Left kidney (tissue), 2 donors: ENCODE measurements around the gene ORAI3. TPM values are rescaled to one million over a fixed set of nuclear protein-coding genes. Genes with fewer than 3 reads are reported as not detected.
"Not testable (repeated sequence)": the region's sequence is repeated elsewhere in the genome, so short reads cannot be mapped to it uniquely, and the experiment has no call there.

ENCODE experiments used
- DNase-seq: peaks from one replicate; pipeline ENCODE4 v3.0.0-alpha.2; 2013
- polyA plus RNA-seq: library from polyadenylated mRNA; unstranded; fragments of 120-200 nt; gene quantifications from one replicate; pipeline ENCODE4 v1.2.1, GENCODE V29; 2013; ENCODE audit not compliant: insufficient read length

Gene ORAI3
- polyA plus RNA-seq, 1 donor, result 17.2 TPM

DNA sequence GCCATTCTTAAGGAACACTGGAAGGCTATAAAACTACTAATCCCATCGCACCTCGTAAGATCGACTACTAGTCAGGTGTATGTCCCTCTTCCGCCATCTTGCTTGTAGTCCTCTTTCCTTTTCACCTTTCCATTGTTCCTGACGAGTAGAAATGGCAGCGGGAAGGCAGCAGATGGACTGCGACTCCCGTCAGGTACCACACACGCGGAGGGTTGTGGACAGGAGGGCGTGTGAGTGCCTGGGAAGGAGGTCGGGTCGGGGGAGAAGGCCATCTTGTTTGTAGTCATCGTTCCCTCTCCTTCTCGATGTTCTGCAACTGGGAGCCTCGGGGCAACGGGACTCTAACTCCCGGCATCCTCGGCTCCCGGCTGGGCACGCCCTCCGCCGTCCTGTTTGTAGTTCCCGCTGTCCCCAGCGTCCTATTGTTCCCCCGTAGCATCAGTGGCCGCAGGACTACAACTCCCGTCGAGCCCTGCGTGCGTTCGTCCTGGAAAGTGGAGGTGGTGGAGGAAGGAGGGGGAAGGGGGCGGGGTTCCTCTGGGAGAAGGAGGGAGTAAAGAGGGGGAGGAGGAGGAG, 25.8 kb upstream of the ORAI3 start:
- peak; percentile 100 for DNase-seq

DNA sequence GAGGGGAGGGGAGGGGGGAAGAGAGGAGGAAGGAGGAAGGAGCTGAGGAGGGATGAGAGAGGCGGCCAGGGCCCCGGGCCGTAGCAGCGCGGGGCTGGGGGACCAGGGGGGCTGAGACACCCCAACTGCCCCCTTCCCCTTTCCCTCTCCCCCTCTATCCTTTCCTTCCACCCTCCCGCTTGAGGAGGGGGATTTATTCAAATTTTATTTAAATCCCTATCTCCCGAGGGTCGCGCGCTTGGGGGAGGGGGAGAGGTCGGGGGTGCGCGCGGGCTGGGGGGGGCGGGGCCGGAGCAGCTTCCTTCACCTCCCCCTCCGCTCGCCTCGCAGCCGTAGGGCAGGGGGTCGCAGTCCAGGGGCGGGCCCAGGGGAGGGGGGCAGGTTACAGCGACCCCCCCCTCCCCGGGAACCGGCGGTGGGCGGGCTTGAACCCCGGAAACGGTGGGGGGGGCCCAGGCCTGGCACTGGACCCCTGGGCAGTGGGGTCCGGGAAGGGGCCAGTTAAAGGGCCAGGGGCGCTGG, 25.3 kb upstream of the ORAI3 start, which contains the start of gene FBXL19:
Gene FBXL19 (plus strand): TSS at position 19 of the 522 bp plus-strand sequence. CDS start 2,183 bp downstream, outside the sequence.
- peak; percentile 59 for DNase-seq

DNA sequence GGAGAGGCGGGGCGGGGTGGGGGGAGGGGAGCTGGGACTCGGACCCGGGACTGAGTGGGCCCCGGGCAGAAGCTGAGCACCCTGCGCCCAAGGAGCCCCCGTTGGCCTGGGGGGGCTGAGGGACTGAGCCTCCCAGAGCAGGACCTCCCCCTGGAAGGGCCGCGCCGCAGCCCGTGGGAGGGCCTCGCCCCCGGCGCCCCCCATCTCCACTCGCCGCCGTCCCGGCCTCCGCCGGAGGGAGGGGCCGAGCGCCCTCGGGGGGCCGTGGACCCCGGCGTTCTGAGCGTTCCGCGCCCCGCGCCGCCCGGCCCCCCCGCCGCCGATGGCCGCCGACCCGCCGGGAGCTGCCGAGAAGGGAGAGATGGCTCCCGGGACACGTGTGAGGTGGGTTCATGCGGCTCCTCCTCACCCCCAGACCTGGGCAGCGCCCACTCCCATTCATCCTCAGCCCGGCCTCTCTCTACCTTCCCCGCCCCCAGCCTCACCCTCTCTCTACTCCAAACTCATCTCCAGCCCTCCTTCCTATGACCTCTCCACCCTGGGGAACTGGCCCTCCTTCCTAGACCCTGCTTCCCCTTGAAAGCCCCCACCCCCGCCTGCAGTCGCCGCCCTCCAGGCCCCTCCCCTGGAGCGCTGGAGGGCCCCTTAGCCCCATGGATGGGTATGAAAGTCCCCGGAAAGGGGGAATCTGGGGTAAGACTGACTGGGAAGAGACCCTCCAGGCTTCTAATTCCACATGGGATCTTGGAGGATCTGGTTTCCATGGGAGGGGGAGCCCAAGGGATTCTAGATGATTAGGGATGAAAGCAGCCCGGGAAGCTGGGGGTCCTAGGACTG, 24.6 kb upstream of the ORAI3 start:
- DNase-seq, result no peak

DNA sequence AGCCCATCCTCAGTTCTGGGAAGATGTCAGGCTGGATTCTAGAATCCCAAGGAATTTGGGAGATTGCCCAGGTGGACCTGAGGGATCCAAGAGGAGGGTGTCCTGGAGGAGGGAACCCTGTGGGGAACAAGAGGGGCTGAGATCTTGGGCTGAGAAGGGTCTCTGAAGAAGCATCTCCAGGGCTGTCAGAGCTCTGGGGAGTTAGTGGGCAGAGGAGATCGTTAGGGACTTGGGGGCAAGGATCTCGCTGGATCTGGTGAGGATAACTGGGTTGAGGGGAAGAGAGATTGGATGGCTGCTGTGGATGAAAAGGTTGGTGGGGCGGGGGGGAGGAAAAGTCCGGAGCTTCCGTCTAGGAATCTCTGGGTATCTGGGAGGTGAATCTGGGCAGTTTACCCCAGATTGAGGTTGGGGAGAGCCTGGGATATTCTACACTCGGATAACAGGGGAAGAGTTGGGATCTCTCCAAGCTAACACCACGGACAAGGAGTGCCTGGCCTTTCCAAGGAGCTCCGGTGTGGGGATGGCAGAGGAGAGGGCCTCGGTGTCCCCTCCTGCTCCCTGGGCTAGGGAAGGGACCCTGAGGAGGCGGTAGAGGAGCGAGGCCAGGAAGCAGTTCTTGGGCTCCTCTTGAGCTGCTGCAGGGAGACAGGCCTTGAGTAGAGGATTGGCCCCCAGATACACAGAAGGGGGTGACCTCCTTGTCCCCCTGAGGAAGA, 23.8 kb upstream of the ORAI3 start:
- DNase-seq, result no peak

DNA sequence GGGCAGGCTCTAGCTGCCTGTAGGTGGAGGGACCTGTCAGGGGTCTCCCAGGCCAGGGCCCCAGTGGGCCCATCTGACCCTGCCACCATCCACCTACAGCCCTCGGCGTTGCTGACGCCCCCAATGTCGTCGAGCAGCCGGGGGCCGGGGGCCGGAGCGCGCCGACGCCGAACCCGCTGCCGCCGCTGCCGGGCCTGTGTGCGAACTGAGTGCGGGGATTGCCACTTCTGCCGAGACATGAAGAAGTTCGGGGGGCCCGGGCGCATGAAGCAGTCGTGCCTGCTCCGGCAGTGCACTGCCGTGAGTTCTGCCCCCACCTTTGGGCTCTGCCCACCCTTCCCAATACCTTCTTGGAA, 23.3 kb upstream of the ORAI3 start:
- DNase-seq, result no peak

DNA sequence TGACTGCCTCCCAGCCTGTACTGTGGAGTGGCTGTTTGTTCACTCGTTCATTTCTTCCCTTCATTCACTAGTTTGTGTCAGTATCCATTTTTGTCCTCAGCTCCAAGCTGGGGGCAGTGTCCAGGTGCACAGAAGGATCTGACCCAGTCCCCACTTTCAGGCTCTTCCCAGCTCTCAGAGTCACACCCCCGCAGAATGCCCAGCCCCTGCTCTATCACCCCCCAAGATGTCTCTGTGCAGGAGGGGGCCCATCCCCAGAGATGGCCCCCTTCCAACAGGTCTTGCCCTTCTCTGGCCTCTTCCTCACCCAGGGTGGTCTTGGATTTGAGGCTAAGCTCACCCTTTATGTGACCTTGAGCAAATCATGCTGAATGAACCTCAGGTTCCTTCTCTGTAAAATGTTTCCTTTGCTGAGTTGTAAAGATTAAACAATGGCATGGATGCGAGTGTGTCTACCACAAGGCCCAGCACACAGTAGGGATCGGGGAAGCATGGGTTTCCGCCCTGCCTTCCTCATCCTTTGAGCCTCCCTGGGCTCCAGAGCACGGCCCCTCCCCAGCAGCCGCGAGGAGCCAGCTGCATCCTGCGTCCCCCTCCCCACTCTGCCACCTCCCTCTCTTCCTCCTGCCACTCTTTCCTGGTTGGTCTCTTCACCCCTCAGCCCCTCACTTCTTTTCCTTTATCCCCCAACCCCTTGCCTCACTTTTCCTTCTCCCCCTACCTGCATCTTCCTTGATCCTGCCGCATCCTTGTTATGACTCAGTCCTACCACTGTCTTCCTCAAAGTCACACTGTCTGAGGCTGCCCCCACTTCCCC, 22.7 kb upstream of the ORAI3 start:
- DNase-seq, result no peak

DNA sequence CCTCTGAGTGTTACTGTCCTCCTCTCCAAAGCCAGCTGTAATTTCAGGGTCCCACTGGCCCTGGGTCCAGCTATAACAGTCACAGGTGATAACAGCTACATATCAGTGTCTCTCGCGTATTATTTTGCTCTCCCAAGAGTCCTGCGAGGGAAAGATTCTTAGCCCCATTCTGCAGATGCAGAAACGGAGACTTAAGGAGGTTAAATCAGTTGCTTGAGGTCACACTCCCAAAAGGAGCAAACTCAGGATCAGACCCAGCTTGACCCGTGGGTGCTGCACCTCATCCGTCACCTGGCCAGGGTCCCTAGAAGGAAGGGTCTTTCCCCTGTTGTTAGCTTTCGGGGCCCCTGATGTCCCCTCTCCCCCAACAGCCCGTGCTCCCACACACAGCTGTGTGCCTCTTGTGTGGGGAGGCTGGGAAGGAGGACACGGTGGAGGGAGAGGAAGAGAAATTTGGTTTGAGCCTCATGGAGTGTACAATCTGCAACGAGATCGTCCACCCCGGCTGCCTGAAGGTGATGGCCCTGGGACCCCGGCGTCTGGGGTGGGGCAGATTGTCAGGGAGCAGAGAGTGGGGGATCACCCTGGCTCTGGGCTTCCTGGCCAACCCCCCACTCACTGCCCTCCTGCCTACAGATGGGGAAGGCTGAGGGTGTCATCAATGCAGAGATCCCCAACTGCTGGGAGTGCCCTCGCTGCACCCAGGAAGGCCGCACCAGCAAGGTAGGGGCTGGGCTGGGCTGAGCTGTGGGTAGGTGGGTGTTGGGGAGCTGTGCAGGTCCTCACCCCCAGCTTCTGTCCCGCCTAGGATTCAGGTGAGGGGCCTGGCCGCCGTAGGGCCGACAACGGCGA, 21.7 kb upstream of the ORAI3 start:
- DNase-seq, result no peak

DNA sequence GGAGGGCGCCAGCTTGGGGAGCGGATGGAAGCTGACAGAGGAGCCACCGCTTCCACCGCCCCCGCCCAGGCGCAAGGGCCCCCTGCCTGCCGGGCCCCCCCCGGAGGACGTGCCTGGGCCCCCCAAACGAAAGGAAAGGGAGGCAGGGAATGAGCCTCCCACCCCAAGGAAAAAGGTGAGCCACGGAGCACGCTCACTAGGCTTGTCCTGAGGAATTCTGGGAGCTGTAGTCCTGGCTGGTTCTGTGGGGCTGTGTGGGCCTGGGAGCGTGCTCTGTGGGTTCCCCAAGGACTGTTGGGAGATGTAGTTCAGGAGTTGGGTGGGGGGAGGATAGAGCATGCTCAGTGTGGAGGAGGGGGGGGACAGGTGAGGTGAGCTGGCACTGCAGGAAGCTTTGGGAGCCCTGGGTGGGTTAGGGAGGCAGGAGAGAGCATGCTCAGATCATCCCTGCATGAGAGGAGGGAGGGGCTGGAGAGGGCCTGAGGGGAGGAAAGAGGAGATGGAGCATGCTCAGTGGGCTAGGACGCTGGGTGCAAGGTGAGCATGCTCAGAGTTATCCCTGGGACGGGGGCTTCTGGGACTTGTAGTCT, 21.0 kb upstream of the ORAI3 start:
- peak; percentile 82 for DNase-seq

DNA sequence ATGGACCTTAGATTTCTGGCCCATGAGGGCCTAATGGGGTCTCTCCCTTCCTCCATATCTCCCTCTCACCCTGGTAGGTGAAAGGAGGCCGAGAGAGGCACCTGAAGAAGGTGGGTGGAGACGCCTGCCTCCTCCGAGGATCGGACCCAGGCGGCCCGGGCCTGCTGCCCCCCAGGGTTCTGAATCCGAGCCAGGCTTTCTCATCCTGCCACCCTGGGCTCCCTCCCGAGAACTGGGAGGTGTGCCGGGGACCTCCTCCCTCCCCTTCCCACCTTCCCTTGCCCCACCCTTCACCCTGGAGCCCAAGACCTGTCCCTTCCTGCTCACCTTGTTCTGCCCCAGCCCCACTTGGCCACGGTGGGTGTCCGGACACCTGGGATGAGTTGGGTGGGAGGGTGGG, 20.5 kb upstream of the ORAI3 start:
- DNase-seq, result no peak

DNA sequence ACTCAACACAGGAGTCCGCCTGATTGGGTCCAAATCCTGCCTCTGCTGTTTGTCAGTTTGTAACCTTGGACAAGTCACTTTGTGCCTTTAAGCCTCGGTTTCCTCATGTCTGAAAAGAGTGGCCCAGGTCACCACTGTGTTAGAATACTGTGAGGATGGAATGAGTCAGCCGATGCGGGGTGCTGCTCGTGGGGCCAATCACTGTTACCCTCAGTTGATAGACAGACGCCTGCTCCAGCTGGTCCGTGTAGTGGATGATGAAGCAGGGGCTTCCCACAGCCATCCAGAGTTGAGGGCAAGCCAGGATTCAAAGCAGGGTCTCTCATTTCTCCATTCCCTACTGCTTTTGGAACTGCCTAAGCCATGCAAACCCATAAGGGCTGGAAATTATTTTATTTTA, 19.7 kb upstream of the ORAI3 start:
- no peak for DNase-seq

DNA sequence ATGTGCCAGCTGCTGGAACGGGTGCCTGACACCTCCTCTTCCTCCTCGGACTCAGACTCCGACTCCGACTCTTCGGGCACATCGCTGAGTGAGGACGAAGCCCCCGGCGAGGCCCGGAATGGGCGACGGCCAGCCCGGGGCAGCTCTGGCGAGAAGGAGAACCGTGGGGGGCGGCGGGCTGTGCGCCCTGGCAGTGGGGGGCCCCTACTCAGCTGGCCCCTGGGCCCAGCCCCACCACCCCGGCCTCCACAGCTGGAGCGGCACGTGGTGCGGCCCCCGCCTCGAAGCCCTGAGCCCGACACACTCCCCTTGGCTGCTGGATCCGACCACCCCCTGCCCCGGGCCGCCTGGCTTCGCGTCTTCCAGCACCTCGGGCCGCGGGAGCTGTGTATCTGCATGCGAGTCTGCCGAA, 18.7 kb upstream of the ORAI3 start:
- DNase-seq, result no peak

DNA sequence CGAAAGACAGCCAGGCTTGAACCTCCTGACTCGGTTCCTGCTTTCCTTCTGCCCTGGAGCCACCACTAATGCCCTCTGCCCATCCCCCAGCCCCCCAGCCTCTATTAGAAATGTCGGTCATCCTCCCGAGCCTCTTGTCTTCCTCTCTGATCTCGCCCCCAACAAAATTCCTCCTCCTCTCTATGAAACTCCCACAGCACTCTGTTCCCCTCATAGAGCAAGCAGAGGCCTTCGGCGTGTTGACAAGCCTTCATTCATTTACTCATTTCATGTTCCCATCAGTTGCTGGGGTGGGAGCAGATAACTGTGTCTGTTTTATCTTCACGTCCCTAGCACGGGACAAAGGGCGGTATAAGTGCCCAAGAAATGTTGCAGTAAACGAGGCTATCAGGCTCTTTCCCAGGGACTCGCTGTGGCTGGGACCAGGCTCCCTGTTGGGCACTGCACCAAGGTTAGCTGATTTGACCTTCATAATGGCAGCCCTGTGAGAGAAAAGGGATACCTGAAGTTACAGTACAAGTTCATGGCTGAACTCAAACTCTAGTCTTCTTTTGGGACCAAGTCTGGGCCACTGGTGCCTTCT, 17.7 kb upstream of the ORAI3 start:
- DNase-seq, result no peak

DNA sequence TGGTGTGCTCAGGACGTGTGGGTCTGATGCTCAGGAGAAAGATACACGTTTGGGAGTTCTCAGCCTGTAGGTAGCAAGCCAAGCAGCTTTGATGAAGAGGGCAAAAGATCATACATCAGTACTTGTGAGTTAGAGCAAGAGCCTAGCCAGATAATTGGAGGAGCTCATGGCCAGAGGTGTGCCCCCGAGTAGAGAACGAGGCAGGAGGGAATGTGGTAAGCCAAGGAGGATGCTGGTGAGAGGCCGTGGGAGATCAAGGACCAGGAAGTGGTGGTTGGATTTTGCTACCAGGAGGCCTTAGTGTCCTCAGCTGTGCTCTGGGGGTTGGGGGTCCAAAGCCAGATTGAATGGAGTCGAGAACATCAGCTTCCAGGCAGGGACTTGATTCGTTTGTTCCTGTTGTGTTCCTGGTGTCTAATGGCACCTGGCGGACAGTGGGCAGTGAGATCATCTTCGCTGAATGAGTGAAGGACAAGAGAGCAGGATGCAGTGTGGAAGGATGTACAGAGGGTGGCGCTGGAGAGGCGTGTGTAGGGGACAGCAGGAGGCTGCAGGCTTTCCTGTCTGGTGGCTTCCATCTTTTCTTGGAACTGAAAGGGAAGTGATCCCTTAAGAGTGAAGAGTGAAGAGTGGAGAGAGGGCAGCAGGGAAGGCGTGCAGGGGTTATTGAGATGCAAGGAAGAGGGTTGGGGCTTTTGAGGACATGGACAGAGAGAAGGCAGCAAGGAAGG, 13.9 kb upstream of the ORAI3 start:
- no peak for DNase-seq

DNA sequence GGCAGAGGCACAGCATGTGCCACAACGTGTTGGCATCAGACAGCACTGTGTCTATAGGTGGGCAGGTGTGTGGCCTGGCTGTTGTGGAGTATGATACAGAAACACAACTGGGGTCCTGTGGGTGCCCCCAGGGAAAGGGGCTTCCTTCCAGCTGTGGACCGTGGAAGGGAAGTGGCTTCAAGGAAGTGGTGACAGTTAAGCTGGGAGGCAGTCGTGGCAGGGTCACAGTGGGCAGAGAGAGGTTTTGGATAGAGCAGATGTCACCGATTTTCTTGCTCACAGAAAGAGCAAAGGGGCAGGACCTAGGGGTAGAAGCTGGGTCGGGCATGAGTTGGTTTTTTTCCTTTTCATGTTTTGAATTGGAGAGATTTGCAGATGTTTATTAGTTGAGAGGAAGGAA, 11.2 kb upstream of the ORAI3 start:
- no peak for DNase-seq

DNA sequence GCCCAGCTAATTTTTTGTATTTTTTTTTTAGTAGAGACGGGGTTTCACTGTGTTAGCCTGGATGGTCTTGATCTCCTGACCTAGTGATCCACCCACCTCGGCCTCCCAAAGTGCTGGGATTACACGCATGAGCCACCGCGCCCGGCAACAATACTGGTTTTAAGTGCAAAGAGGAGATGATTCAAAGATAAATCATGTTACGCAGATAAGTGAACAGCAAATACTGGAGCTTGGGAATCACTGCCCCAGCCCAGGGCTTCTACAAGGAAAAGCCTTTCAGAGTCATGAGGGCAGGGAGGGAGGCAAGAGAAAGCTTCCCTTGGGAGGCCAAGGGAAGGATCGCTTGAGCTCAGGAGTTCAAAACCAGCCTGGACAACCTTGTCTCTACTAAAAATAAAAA, 9.3 kb upstream of the ORAI3 start:
- not testable (repeated sequence) for DNase-seq

DNA sequence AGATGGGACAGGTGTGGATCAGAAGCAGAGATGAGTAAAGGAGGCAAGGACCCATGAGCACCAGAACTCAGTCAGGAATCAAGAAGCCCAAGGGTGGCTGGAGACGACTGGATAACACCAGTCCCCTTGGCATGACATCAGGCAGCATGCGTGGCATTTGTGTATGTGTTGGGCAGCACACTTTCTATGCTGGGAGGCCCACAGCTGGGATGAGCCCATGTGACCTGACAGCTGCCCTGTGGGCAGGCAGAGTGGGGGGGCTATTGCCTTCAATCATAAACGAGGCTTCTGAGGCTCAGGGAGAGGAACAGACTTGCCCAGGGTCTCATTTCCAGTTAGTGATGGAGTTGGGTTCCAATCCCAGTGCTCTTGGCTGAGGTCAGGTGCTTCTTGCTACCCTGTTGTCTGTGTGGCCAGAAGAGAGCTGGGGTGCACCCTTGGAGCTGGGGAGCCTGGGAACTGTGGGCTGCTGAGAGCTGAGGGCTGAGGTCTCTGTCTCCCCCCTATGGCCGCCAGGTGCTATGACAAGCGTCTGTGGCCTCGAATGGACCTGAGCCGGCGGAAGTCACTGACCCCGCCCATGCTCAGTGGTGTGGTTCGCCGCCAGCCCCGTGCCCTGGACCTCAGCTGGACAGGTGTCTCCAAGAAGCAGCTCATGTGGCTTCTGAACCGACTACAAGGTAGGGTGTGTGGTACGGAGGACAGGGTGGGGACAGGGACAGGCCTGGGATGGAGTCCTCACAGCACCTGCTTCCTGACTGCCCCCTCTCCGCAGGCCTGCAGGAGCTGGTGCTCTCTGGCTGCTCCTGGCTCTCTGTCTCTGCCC, 7.1 kb upstream of the ORAI3 start:
- peak; percentile 53 for DNase-seq

DNA sequence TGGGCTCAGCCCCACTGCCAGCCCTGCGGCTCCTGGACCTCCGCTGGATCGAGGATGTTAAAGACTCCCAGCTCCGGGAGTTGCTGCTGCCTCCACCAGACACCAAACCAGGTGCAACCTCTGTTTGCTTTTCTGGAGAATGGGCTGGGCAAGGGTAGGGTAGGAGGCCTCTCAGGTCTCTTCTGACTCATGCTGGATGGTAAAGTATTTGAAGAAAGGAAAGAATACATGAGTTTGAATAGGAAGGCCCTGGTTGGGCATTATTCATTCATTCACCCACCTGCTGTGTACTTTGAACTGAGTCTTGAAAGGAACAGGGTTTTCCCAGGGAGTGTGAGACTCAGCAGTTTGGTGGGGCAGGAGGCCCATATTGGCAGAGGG, 6.5 kb upstream of the ORAI3 start:
- DNase-seq, result no peak

DNA sequence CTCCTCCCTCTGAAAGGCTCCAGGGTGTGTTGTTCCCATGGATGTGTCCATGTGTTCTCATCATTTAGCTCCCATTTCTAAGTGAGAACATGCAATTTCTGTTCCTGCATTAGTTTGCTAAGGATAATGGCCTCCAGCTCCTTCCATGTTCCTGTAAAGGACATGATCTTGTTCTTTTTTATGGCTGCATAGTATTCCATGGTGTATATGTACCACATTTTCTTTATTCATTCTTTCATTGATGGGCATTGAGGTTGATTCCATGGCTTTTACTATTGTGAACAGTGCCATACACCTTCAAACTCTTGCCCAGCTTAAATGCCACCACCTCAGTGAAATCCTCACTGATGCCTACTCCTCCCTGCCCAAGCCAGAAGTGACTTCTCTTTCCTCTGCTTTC, 4.5 kb upstream of the ORAI3 start:
- no peak for DNase-seq
